NCI-H69 (cell line): ENCODE results near the gene GPR22.

Source experiments
- DNase-seq: peaks from one replicate; lab custom pipeline; 2025; lab: John Stamatoyannopoulos, UW

The GPR22 gene

DNA sequence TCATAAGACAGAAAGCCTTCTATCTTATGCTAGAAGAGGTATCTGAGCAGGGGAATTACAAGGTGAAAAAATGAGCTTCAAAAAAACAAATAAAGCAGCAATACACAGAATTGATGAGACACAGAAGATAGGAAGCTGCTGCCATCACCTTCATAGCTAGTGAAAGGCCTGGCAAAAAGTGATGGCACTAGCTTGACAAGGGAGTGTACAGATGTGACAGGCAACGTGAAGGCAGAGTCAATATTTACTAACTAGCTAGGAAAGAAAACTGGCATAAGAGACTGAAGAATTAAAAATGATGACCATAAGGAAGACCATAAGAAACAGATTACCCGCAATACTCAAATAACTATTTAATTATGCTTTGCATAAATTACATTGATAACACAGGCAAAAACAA, 9.4 kb downstream of the GPR22 start:
- DNase-seq = peak; percentile 40

DNA sequence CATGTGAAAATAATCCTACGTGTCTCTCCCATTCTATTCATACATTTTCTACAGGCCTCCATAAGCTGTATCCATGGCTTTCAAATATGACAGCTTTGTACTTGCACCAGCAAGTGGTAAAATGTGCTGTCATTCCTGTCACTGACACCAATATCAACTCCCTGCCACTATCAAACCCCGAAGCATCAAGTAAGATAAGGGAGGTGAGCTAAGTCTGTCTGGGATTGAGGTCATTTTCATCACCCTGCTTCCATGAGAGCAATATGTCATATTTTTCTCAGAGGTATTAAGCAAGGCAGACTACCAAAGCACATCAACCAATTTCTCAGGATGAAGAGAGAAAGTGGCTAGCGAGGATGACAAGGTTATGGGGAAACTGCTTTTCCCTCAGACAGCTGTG, 11.1 kb downstream of the GPR22 start:
- no peak for DNase-seq

DNA sequence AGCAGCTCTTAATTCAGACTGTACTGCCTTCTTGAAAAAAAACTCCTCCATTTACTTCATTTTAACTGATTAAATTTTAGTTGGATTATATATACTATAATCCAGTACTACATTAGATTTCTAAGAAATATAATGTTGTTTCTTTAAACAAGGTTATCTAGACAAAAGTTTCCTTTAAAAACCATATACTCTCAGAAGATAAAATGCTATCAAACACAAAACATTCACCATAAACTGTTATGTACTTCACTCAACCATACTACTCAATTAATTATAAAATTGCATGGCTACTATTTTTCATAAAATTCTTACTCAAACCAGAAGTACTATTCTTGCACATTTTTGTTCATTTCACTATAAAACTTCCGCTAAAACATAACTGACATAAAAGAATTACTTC, 12.7 kb downstream of the GPR22 start:
- DNase-seq = no peak

DNA sequence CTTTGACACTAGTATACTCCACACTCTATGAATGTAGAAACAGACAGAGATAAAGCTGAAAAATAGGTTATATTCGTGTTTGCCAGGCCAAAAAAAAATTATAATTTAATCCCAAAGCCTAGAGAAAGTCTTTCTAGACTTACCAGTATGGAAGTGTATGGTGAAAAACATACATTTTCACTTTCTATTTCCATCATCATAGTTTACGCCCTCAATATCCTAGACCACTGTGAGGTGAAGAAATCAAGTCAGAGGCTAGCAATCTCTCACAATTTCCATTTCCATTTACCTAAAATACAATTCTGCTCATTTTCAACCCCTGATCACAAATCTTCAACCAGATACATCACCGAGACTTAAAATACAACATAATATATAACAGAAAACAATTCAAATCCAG, 16.2 kb downstream of the GPR22 start:
- DNase-seq = no peak

DNA sequence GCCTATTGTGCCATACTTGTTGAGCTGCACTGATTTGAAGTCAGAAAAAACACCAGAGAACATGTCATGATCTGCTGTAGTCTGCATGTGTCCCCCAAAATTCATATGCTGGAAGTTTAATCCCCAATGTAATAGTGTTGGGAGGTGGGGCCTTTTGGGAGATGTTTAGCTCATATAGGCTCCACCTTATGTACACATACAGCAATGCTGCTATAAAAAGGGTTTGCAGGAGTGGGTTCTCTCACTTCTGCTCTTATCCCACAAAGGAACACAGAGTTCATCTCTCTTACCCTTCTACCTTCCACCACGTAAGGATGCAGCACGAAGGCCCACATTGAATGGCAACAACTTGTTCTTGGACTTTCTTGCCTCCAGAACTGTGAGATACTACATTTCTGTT, 23.0 kb downstream of the GPR22 start:
- no peak for DNase-seq

DNA sequence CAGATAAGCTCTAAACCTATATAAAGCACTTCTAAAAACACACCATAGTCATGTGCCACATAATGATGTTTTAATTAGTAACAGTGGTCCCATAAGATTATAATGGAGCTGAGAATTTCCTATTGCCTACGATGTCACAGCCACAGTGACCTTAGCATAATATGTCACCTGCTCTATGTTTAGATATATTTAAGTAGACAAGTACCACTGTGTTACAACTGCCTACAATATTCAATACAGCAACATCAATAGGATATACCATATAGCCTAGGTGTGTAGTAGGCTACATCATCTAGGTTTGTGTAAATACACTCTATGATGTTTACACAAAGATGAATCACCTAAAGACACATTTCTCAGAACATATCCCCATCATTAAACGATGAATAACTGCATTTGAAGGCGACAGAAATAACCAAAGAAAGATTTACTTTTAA, 24.5 kb downstream of the GPR22 start:
- peak; percentile 75 for DNase-seq

DNA sequence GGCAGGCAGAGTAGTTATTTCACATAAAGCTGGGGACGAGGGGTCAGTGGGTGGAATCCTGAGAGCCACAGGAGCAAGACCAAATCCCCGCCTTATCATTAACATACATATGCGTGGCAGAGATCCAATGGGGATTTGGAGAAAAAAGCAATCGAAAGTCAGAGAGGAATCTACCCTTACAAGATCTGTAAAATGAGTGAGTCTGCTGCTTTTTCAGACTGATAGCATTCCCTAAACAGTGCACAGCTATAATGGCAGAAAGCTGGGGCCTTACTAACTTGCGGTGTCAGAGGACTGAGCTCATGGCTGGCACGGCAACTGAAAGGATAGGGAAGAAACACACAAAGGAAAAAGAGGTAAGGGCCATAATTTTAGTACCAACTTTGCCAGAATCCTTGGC, 25.0 kb downstream of the GPR22 start:
- peak; percentile 75 for DNase-seq

DNA sequence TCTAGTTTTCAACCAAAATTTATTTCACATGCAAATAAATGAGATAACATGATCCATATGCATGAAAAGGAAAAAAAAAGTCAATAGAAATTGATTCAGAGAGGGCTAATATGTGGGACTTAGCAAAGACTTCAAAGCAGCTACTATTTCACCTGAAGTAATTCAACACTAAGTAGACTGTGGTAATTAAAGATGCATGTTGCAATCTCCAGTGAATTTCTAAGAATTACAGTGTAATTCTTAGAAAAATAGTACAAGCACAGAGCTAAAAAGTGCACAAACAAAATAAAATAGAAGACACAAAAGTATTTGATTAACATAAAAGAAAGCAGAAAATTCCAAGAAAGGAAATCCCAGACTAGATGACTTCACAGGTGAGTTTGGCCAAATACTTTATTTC, 25.7 kb downstream of the GPR22 start:
- DNase-seq = no peak

DNA sequence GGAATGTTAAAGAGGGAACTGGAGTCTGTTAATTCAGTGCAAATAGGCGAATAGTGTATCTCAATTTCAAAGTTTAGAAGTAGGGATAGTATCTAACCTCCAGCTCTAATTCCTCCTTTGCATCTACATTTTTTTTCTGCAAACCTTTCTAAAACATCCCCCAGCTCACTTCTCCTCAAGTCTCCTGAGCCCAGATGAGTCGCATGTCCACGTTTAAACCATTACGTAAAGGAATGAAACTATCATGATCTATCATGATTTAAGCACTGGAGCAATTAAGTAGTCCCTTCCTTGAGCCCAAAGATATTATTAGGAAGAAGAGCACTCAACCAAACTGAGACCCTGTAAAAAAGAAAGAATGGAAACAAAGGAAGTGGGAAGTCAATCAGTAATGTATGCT, 29.9 kb downstream of the GPR22 start:
- no peak for DNase-seq

DNA sequence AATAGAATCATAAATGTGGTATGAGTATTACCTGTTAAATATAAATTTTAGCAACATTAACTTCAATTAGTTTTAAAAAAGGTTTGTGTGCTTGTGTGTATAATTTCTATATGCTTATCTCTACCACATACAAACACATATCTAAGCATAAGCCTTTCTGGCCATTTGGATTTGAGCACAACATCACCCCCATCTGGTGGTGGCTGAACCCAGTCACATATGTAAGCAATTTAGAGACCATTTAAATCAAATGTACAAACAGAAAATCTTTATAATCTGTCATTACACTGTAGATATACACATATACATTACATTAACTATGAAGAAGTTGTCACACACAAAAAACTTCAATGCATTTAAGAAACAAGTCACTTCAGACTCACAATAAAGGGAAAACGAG, 31.7 kb downstream of the GPR22 start:
- DNase-seq = peak; percentile 69

DNA sequence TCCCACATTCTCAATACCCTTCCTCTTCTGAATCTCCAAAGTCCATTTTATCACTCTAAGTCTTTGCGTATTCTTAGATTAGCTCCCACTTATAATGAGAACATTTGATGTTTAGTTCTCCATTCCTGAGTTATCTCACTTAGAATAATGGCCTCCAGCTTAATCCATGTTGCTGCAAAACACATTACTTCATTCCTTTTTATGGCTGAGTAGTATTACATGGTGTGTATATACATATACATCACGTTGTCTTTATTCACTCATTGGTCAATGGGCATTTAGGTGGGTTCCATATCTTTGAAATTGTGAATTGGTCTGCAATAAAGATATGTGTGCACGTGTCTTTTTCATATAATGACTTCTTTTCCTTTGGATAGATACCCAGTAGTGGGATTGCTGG, 32.3 kb downstream of the GPR22 start:
- DNase-seq = no peak

DNA sequence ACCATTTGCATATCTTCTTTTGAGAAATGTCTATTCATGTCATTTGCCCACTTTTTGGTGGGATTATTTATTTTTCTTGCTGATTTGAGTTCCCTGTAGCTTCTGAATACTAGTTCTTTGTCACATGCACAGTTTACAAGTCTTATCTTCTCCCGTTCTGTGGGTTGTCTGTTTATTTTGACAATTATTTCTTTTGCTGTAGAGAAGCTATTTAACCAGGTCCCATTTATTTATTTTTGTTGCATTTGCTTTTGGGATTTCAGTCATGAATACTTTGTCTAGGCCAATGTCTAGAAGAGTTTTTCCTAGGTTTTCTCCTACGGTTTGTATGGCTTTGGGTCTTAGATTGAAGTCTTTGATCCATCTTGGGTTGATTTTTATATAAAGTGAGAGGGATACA, 32.9 kb downstream of the GPR22 start:
- DNase-seq = no peak

DNA sequence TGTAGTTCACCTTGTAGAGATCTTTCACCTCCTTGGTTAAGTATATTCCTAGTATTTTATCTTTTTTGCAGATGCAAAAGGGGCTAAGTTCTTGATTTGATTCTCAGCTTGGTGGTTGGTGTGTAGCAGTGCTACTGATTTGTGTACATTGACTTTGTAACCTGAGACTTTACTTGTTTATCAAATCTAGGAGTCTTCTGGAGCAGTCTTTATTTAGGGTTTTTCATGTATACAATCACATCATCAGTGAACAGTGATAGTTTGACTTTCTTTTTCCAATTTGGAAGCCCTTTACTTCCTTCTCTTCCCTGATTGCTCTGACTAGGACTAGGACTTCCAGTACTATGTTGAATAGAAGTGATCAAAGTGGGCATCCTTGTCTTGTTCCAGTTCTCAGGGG, 33.8 kb downstream of the GPR22 start:
- no peak for DNase-seq

DNA sequence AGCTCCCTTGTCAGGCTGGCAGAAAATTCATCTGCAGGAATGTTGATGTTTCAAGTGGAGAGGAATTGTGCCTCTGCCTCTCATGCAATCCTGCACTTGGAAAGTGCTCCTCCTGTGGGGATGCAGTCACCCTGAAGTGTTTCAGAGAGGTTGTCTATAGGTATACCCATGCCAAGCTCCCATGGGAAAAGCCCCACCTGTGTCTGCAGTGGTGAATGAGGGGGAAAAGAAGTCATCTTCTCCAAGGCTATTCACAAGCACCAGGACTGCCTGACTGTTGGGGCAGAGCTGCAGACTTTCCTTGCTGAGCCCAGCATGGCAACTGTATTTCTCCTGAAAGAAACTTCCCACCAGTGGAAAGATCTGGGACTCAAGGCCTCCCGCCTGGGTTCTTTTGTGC, 35.5 kb downstream of the GPR22 start:
- DNase-seq = no peak

DNA sequence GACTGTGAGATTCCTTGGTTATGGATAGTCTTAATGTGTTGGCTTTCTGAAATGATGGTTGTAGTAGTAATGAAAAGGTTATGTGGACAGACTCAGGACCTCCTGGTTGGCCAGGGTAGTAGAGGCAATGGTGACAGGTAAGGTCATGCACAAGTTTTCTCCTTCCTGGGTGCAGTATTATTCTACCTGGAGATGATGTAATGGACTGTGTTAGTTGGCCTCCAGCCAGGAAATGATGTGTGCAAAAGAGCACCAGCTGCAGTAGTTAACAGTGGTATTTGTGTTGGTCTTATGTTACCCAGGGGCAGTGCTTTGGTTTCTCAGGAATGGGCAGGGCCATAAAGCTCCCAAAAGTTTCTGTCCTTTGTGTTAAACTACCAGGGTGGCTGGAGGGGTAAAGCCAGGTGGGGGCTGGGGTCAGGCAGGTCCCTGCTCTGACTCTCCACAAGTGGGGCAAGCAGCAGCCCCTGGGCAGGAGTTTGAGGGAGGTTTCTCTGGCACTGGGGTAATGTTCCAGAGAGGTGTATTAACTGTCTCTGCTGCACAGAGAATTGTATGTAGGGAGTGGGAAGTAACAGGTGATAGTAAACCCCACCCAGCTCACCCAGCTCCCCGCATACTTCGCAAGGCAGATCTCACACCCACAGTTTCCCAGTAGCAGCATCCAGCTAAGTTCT, 36.3 kb downstream of the GPR22 start:
- peak; percentile 96 for DNase-seq

DNA sequence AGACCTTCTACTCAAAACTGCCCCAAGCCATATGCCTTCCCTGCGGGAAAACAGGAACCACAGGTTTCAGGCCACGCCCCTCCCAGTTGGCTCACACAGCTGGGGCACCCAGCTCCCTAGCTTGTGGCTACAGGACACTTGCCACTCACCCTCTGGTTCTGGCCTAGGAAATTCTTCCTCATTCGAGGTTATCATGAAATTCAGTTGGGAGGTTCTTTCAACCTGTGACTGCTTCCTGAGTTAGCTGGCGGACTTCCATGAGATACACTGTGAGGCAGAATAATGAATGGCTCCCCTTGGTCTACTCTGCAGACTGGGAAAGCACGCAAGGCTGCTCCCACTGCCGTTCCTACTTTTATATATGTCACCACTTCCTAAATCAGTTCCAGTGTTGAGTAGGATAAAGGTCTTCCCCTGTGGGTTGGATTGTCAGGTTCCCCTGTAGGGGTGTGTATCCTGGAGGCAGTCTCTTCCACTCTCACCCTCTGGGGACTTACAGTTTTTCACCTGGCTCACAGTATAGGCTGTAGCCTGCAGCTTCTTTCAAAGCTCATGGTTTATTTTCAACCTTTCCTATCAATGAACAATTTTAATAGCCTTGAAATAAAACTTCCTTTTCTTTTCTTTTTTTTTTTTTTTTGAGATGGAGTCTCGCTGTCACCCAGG, 37.0 kb downstream of the GPR22 start:
- DNase-seq = peak; percentile 89
